OCI-LY1 (cell line): Measurements from ENCODE around the gene SLC39A11.

ENCODE experiments used
- H2AFZ ChIP-seq: fragments of 200-600 bp; sonication (generic), shearing (Covaris generic); 2 replicates; pipeline ENCODE4 v1.6.0; 2014; ENCODE audit warnings: antibody characterized with exemption, mild to moderate bottlenecking, low read length
- H3F3A ChIP-seq: fragments of 200-600 bp; sonication (generic), shearing (Covaris generic); 2 replicates; pipeline ENCODE4 v1.6.0; 2014; ENCODE audit warnings: mild to moderate bottlenecking, antibody characterized with exemption, low read length, moderate library complexity; ENCODE audit not compliant: insufficient read depth
- H3K27ac ChIP-seq: fragments of 200-600 bp; sonication (generic); 2 replicates; pipeline ENCODE4 v1.5.1; 2014; ENCODE audit warnings: low read length, mixed run types, mild to moderate bottlenecking, low read depth; ENCODE audit not compliant: poor library complexity, severe bottlenecking
- H3K27me3 ChIP-seq: fragments of 200-600 bp; sonication (generic); 2 replicates; pipeline ENCODE4 v1.6.0; 2014; ENCODE audit warnings: antibody characterized with exemption, mild to moderate bottlenecking, low read length, moderate library complexity; ENCODE audit not compliant: insufficient read depth
- H3K36me3 ChIP-seq: fragments of 200-600 bp; sonication (generic); 2 replicates; pipeline ENCODE4 v1.6.1; 2014; ENCODE audit warnings: mild to moderate bottlenecking, antibody characterized with exemption, low read length, moderate library complexity, mixed read lengths; ENCODE audit not compliant: insufficient read depth
- H3K4me1 ChIP-seq: fragments of 200-600 bp; sonication (generic); 2 replicates; pipeline ENCODE4 v1.5.1; 2014; ENCODE audit warnings: mild to moderate bottlenecking, low read length, moderate library complexity; ENCODE audit not compliant: insufficient read depth, severe bottlenecking
- H3K4me2 ChIP-seq: fragments of 200-600 bp; sonication (generic), shearing (Covaris generic); 2 replicates; pipeline ENCODE4 v1.6.1; 2014; ENCODE audit warnings: low read length
- H3K4me3 ChIP-seq: fragments of 200-600 bp; sonication (generic); 2 replicates; pipeline ENCODE4 v1.5.1; 2014; ENCODE audit warnings: low read length, low read depth, mild to moderate bottlenecking, mixed read lengths; ENCODE audit not compliant: poor library complexity, severe bottlenecking
- H3K79me2 ChIP-seq: fragments of 200-600 bp; shearing (Covaris generic); 2 replicates; pipeline ENCODE4 v1.6.1; 2016; ENCODE audit warnings: mixed run types, low read length, mixed read lengths; ENCODE audit not compliant: insufficient read depth
- H3K9ac ChIP-seq: fragments of 200-600 bp; sonication (generic), shearing (Covaris generic); 2 replicates; pipeline ENCODE4 v1.6.1; 2014; ENCODE audit warnings: mild to moderate bottlenecking, low read length, mixed read lengths
- H3K9me2 ChIP-seq: fragments of 200-600 bp; sonication (generic), shearing (Covaris generic); 2 replicates; pipeline ENCODE4 v1.6.1; 2014; ENCODE audit warnings: low read depth, mild to moderate bottlenecking, low read length, mixed read lengths
- H3K9me3 ChIP-seq: fragments of 200-600 bp; shearing (Covaris generic); 2 replicates; pipeline ENCODE4 v1.6.1; 2014; ENCODE audit warnings: low read length, mixed read lengths
- H4K20me1 ChIP-seq: fragments of 200-600 bp; sonication (generic), shearing (Covaris generic); 2 replicates; pipeline ENCODE4 v1.6.0; 2016; ENCODE audit warnings: mild to moderate bottlenecking, low read length; ENCODE audit not compliant: insufficient read depth
- EZH2 ChIP-seq: fragments of 200-600 bp; sonication (generic), shearing (Covaris generic); IDR thresholded peaks from 2 replicates; pipeline ENCODE4 v1.8.0; 2017; ENCODE audit warnings: borderline replicate concordance, mixed run types, mild to moderate bottlenecking, antibody characterized with exemption, low read length, moderate library complexity, mixed read lengths
- TF ChIP-seq, protein P1 (sequence below): fragments of 200-600 bp; sonication (generic), shearing (Covaris generic); IDR thresholded peaks from 2 replicates; pipeline ENCODE4 v1.5.1; 2017; ENCODE audit warnings: mild to moderate bottlenecking, antibody characterized with exemption, low read length, moderate library complexity, mixed read lengths

The SLC39A11 gene

DNA sequence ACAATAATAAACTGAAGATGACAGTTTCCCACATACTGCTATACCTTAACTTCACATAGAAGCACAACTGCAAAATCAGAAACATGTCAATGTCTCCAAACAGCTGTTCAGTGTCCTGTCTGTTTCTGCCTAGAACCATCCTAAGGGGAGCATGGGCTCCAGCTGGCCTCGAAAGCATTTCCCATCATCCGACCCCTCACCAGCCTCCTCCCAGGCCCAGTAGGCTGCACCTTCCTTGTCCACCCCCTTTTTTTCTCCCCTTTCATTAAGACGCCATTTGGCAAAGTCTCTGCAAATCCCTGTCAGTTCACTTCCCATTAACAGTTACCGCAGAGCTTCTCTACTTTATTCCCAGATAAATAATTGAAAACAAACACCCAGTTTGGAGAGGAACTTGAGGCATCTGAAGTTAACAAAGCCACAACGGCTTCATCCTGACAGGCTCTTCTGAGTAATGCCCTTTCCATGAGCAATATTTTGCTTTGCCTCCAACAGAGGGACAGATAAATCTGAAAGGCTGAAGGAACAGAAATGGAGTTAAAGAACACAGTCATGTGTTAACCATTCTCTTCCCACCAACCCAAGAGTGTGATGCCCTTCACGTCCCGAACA, 65.3 kb downstream of the SLC39A11 start:
- H3K9ac ChIP-seq: no peak overlapping the region
- no peak overlapping the region for H3K4me2 ChIP-seq
- H3K4me1 ChIP-seq: no peaks in the 10 kb centered on the region
- no peak overlapping the region for H2AFZ ChIP-seq
- H3K4me3 ChIP-seq: no peak overlapping the region
- no peak overlapping the region for H3K27ac ChIP-seq
- TF ChIP-seq, protein P1, sequence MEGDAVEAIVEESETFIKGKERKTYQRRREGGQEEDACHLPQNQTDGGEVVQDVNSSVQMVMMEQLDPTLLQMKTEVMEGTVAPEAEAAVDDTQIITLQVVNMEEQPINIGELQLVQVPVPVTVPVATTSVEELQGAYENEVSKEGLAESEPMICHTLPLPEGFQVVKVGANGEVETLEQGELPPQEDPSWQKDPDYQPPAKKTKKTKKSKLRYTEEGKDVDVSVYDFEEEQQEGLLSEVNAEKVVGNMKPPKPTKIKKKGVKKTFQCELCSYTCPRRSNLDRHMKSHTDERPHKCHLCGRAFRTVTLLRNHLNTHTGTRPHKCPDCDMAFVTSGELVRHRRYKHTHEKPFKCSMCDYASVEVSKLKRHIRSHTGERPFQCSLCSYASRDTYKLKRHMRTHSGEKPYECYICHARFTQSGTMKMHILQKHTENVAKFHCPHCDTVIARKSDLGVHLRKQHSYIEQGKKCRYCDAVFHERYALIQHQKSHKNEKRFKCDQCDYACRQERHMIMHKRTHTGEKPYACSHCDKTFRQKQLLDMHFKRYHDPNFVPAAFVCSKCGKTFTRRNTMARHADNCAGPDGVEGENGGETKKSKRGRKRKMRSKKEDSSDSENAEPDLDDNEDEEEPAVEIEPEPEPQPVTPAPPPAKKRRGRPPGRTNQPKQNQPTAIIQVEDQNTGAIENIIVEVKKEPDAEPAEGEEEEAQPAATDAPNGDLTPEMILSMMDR: no peak
- TF ChIP-seq EZH2: no peak
- peaks cover 12% of the 10 kb centered on the region for H3K36me3 ChIP-seq
- no peaks in the 10 kb centered on the region for H3F3A ChIP-seq
- no peaks in the 10 kb centered on the region for H4K20me1 ChIP-seq
- no peaks in the 10 kb centered on the region for H3K9me2 ChIP-seq
- no peaks in the 10 kb centered on the region for H3K9me3 ChIP-seq
- no peaks in the 10 kb centered on the region for H3K27me3 ChIP-seq
- H3K79me2 ChIP-seq: no peaks in the 10 kb centered on the region

DNA sequence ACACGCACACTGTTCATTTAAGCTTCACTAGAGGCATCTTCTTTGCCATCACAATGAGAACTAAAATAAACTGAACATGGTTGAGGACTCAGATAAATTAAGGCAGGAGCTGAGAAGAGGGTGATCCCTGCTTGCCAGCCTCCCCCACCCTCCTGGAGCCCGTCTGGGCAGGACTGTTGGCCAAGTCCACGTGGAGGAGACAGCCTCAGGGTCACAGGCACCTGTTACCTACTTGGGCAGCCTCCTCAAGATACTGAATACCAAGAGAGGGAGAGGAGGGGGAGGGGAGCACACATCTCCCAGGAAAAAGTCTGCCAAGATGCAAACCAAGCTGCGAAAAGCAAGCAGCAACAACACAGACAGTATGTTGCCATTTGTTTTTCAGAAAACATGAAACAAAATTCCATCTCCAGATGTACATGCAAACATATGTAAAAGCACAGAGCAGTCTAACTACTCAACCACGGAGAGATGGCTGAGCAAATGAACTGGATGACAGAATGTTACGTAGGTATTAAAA, 67.4 kb downstream of the SLC39A11 start:
- Histone ChIP-seq H3K36me3 (peaks cover 6% of the 10 kb centered on the region), H3K27ac (no peak overlapping the region), H3K9ac (no peak overlapping the region), H3K79me2 (no peaks in the 10 kb centered on the region), H3K4me3 (no peak overlapping the region), H3K4me2 (no peak overlapping the region), H4K20me1 (no peaks in the 10 kb centered on the region), H3K27me3 (no peaks in the 10 kb centered on the region), H3K9me2 (no peaks in the 10 kb centered on the region), H3K9me3 (no peaks in the 10 kb centered on the region), H3F3A (no peaks in the 10 kb centered on the region), H3K4me1 (no peaks in the 10 kb centered on the region), H2AFZ (no peak overlapping the region)
- TF ChIP-seq, protein P1: no peak
- TF ChIP-seq EZH2: no peak

DNA sequence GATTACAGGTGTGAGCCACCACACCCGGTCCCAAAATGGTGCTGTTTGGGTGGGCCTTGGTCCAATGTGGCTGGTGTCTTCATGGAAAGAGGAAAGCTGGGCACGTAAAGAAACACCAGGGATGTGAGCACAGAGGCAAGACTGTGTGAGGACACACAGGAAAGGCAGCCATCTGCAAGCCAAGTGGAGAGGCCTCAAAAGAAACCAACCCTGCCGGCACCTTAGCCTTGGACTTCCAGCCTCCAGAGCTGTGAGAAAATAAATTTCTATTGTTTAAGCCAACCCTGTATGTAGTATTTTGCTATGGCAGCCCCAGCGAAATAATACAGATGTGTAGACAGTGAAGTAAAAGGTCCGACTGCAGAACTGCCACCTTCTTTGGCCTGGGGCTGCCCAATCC, 68.7 kb downstream of the SLC39A11 start:
- TF ChIP-seq, protein P1: no peak
- no peak for TF ChIP-seq EZH2
- Histone ChIP-seq H3K36me3 (peaks cover 5% of the 10 kb centered on the region; the same call in 1 of the 2 replicates), H3K27me3 (no peaks in the 10 kb centered on the region), H3K4me2 (no peak overlapping the region), H3F3A (no peaks in the 10 kb centered on the region), H4K20me1 (no peaks in the 10 kb centered on the region), H3K79me2 (no peaks in the 10 kb centered on the region), H3K9me2 (no peaks in the 10 kb centered on the region), H2AFZ (no peak overlapping the region), H3K27ac (no peak overlapping the region), H3K9me3 (peaks cover 6% of the 10 kb centered on the region; the same call in 1 of the 2 replicates), H3K4me3 (no peak overlapping the region), H3K4me1 (no peaks in the 10 kb centered on the region), H3K9ac (no peak overlapping the region)
